Measurements from ENCODE around the gene SGIP1. TPM values are rescaled to one million over a fixed set of nuclear protein-coding genes. Genes with fewer than 3 reads are reported as not detected.

Gene SGIP1
- total RNA-seq, 2 donors from 2014 or later: 1.3 to 6.2 TPM

DNA sequence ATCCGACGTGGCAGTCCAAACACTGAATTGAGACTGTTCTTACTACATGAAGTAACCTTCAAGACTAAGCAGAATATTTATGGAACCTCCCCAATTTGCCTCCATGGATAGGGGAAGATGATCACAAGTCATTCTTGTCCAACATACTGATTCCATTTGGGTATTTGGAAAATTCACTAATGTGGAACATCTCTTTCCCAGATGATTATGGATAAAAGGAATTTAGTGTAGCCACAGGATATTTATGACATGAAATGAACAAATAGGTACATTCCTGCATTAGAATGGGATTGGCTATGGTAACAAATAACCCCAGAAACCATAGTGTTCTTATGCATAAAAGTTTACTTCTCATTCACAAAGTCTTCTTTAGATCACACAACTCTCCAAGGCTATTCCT lies 40.2 kb upstream of the SGIP1 start:
- H3K36me3 ChIP-seq: no peaks in the 10 kb centered on the region
- no peaks in the 10 kb centered on the region for H3K9me3 ChIP-seq
- H3K4me1 ChIP-seq: peaks cover 0 to 10% of the 10 kb centered on the region in 2 donors
- no peaks in the 10 kb centered on the region for H3K27me3 ChIP-seq
- H3K4me3 ChIP-seq: no peak overlapping the region
- DNase-seq (ENCODE audit: low spot score): no peak
- TF ChIP-seq, protein P1, sequence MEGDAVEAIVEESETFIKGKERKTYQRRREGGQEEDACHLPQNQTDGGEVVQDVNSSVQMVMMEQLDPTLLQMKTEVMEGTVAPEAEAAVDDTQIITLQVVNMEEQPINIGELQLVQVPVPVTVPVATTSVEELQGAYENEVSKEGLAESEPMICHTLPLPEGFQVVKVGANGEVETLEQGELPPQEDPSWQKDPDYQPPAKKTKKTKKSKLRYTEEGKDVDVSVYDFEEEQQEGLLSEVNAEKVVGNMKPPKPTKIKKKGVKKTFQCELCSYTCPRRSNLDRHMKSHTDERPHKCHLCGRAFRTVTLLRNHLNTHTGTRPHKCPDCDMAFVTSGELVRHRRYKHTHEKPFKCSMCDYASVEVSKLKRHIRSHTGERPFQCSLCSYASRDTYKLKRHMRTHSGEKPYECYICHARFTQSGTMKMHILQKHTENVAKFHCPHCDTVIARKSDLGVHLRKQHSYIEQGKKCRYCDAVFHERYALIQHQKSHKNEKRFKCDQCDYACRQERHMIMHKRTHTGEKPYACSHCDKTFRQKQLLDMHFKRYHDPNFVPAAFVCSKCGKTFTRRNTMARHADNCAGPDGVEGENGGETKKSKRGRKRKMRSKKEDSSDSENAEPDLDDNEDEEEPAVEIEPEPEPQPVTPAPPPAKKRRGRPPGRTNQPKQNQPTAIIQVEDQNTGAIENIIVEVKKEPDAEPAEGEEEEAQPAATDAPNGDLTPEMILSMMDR (IDR thresholded peaks at IDR 0.05): no peak
- H3K27ac ChIP-seq: no peak overlapping the region

DNA sequence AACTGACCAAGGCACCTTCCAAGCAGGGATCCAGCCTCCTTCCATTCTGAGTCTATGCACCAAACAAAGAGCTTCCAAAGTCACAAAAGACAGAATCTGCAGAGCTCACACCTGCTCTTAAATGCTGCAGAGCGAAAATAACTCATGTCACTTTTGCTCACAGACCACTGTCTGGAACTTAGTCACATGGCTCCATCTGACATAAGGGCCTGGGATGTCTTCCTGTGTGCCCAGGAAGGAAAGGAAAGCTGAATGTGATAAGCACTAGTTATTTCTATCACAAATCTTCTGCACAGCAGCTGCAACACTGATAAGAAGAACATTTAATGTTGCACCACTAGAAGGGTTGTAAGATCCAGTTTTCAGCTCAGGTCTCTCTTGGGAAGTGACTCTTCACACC lies 39.5 kb upstream of the SGIP1 start:
- H3K27me3 ChIP-seq: no peaks in the 10 kb centered on the region
- H3K36me3 ChIP-seq: no peaks in the 10 kb centered on the region

DNA sequence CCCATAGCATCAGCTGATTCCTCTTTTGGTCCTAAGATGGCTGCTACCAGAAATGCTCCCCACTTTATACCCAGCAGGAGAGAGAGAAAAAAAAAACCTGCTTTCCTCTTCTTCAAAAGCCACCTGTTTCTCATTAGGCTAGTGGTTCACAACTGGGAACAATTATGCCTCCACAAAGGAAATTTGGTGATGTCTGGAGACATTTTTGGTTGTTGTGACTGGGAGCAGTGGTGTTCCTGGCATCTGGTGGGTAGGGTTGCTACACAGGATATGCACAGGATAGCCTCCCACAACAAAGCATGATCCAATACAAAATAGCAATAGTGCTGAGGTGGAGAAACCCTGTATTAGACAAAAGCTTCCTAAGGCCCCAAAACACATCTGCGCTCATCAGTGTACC lies 38.5 kb upstream of the SGIP1 start:
- H3K36me3 ChIP-seq: no peaks in the 10 kb centered on the region
- DNase-seq (ENCODE audit: low spot score): no peak
- no peaks in the 10 kb centered on the region for H3K9me3 ChIP-seq
- TF ChIP-seq, protein P1 (IDR thresholded peaks at IDR 0.05): no peak
- no peak overlapping the region for H3K4me3 ChIP-seq
- H3K4me1 ChIP-seq: peaks cover 0 to 3% of the 10 kb centered on the region in 2 donors
- no peaks in the 10 kb centered on the region for H3K27me3 ChIP-seq
- H3K27ac ChIP-seq: no peak overlapping the region

More for the DNA sequence above, 39.5 kb upstream of the SGIP1 start:
- Histone ChIP-seq H3K4me3 (no peak overlapping the region), H3K9me3 (no peaks in the 10 kb centered on the region), H3K27ac (no peak overlapping the region), H3K4me1 (peaks cover 0 to 10% of the 10 kb centered on the region in 2 donors)
- DNase-seq (ENCODE audit: low spot score): no peak
- TF ChIP-seq, protein P1 (IDR thresholded peaks at IDR 0.05): no peak

DNA sequence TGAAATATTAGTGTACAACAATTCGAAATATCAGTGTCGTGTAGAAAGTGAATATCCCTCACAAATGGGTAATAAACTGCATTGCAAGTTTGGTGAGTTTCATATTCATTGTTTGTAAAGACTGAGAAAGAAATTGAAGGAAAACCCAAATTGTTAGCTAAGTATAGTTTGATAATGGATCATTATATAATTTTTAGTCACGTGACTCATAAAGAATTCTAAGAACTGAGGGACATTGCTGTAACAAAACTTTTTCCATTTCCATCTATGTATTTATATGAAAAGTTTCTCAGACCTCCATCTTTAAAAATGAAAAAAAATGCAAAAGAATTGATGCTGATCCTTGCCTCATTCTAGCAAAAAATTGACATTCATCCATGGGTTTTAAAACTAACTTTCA lies 36.0 kb upstream of the SGIP1 start:
- H3K9me3 ChIP-seq: no peaks in the 10 kb centered on the region
- TF ChIP-seq, protein P1 (IDR thresholded peaks at IDR 0.05): no peak
- H3K4me3 ChIP-seq: no peak overlapping the region
- DNase-seq (ENCODE audit: low spot score): no peak
- H3K4me1 ChIP-seq: no peaks in the 10 kb centered on the region
- no peaks in the 10 kb centered on the region for H3K27me3 ChIP-seq
- no peak overlapping the region for H3K27ac ChIP-seq
- no peaks in the 10 kb centered on the region for H3K36me3 ChIP-seq

DNA sequence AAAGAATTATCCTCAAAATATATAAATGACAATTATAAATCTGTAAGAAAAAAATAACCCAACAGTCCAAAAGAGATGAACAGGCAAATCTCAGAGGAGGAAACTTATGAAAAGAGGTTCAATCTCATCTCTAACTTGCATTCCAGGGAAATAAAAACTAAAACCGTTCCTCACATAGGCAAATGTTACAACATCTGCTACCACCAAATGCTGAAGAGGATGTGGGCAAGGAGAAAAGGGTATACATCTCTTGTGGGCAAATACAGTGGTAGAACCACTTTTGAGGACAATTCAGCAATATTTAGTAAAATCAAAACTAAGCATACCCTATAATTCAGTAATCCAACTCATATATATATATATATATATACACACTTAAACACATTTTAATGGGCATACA lies 33.7 kb upstream of the SGIP1 start:
- no peaks in the 10 kb centered on the region for H3K9me3 ChIP-seq
- no peaks in the 10 kb centered on the region for H3K27me3 ChIP-seq
- no peak overlapping the region for H3K4me3 ChIP-seq
- DNase-seq (ENCODE audit: low spot score): no peak
- TF ChIP-seq, protein P1 (IDR thresholded peaks at IDR 0.05): no peak
- H3K4me1 ChIP-seq: no peaks in the 10 kb centered on the region
- no peaks in the 10 kb centered on the region for H3K36me3 ChIP-seq
- H3K27ac ChIP-seq: no peak overlapping the region

DNA sequence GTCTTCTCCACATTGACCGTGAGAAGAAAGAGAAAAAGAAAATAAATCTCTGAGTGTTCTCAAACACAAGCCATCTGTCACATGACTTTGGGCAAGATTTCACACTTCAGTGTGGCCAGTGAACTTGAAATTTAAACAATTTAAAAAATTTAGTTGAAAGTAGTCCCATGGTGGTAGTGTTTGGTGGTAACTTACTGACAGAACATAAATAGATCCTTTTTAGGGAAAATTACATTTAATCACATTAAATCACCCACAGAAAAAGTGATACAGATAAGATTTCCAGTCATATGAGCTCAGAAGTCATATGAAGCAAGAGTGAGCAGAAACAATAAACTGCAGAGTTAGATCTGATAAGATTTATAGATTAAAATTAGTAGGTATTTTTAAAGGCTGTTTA lies 31.9 kb upstream of the SGIP1 start:
- no peaks in the 10 kb centered on the region for H3K4me1 ChIP-seq
- H3K27me3 ChIP-seq: no peaks in the 10 kb centered on the region
- TF ChIP-seq, protein P1 (IDR thresholded peaks at IDR 0.05): no peak
- no peak overlapping the region for H3K4me3 ChIP-seq
- no peaks in the 10 kb centered on the region for H3K9me3 ChIP-seq
- no peak overlapping the region for H3K27ac ChIP-seq
- no peaks in the 10 kb centered on the region for H3K36me3 ChIP-seq
- no peak for DNase-seq (ENCODE audit: low spot score)
